MG63 (cell line): ENCODE measurements around the gene NFATC2. TPM values are rescaled to one million over a fixed set of nuclear protein-coding genes. Genes with fewer than 3 reads are reported as not detected.
A peak's percentile ranks its signal among the peaks of the same experiment; 100 is the strongest.
"Not testable (repeated sequence)": the region's sequence is repeated elsewhere in the genome, so short reads cannot be mapped to it uniquely, and the experiment has no call there.

Experiments
- DNase-seq: peaks from one replicate; pipeline ENCODE4 v3.0.0-alpha.2; 2020
- H3K27me3 ChIP-seq: fragments of 250-450 bp; sonication (Bioruptor Pico); 2 replicates; pipeline ENCODE4 v1.5.1; 2020; ENCODE audit warnings: mild to moderate bottlenecking, moderate library complexity
- H3K36me3 ChIP-seq: fragments of 250-450 bp; sonication (Bioruptor Pico); 2 replicates; pipeline ENCODE4 v1.5.1; 2020; ENCODE audit warnings: mild to moderate bottlenecking, moderate library complexity
- H3K4me3 ChIP-seq: fragments of 250-450 bp; sonication (Bioruptor Pico); 2 replicates; pipeline ENCODE4 v1.5.1; 2020; ENCODE audit warnings: mild to moderate bottlenecking, moderate library complexity
- H3K9me3 ChIP-seq: fragments of 250-450 bp; sonication (Bioruptor Pico); 2 replicates; pipeline ENCODE4 v1.5.1; 2020; ENCODE audit warnings: mild to moderate bottlenecking, moderate library complexity
- total RNA-seq: library from RNA; depleted of rRNA; stranded (reverse); fragments of >200 nt; shearing (Covaris generic); gene quantifications from 2 replicates; pipeline ENCODE4 v1.2.3, GENCODE V29; 2014; ENCODE audit warnings: low replicate concordance

Gene NFATC2
- total RNA-seq, 1 experiment from 2014 or later = not detected

DNA sequence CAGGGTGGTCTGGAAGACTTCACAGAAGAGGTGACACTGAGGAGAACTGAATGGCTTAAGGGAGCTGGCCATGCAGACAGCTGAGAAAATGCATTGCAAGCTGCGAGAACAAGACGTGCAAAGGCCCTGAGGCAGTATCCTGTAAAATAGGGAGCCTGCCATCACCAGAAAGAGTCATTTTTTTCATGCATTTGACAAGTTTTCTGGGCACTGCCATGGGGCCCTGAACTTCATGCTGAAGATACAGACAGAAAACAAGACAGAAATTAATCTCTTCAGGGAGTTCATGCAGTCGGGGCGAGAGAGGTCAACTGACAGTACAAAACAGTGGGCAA lies 28.9 kb upstream of the NFATC2 start:
- no peak overlapping the region for H3K4me3 ChIP-seq
- H3K9me3 ChIP-seq = peaks cover 12% of the 10 kb centered on the region
- DNase-seq = no peak
- H3K36me3 ChIP-seq = no peaks in the 10 kb centered on the region
- H3K27me3 ChIP-seq = no peaks in the 10 kb centered on the region

DNA sequence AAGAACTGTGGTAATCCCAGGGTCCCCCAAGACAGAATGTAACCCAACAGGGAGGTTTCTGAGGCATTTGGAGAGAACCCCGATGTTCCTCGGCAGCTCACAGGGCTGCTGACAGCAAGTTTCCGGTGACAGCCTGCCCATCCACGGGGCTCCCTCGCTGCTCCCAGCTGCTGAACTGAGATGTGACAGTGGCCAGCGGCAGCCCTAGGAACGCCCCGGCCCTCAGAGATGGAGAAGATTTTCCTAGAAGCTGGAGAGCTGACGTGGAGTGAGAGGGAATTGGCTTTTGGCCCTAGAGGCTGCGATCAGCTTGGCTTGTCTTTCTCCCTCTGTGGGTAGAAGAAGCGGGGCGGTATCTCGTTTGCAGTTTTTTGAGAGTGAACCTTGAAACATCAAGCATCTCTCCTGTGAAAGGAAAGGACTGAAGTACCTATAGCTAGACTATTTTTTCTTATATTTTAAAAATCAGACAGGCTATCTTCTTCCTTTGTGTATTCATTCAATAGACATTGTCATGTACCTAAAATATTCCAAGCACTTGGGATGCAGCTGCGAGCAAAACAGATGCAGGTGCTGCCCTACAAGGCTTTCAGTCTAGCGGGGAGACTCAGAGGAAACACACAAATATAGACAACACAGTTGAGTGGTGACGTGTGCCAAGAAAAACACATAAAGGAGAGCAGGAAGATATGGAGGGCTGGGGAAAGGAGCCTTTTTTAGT lies 28.4 kb upstream of the NFATC2 start:
- no peaks in the 10 kb centered on the region for H3K27me3 ChIP-seq
- no peak for DNase-seq
- peaks cover 12% of the 10 kb centered on the region for H3K9me3 ChIP-seq
- no peaks in the 10 kb centered on the region for H3K36me3 ChIP-seq
- no peak overlapping the region for H3K4me3 ChIP-seq

DNA sequence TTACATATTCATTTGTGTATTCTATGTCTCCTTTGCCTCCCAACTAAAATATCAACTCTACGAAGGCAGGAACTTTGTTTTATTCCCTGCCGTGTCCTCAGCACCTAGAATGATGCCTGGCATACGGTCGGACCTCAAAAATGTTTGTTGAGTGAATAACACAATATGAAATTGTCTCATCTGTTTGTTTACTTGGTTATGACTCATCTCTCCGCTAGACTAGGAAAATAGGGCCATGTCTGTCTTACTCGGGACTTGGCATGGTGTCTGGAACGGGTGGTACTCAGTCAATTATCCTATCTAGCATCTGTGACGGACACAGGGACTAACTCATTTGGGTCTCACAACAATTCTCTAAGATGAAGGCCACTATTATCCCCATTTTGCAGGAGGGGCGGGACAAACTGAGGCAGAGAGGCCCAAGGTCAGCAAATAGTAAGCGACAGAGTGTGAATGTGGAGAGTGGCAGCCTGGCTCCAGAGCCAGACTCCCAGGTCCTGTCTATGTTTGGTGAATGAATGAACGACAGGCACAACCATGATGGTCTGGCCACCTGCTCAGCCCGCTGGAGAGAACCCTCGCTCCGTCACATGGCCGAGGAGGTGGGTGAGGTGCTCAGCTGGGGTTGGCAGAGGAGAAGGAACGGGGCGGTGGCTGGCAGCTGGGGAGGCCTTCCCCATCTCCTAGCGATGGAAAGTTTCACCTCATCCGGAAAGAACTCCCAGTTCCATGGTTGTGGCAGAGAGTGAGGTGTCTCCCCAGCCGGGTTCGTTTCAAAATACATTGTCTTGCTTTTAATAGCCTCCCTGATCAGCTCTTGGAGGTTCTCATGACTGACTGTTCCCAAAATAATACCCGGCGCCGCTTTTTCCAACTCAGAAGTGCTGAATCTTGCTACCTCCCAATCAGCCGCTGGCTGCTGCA lies 27.6 kb upstream of the NFATC2 start:
- Histone ChIP-seq H3K4me3 (no peak overlapping the region), H3K27me3 (no peaks in the 10 kb centered on the region), H3K36me3 (no peaks in the 10 kb centered on the region), H3K9me3 (peaks cover 5% of the 10 kb centered on the region)
- DNase-seq = peak; percentile 40

DNA sequence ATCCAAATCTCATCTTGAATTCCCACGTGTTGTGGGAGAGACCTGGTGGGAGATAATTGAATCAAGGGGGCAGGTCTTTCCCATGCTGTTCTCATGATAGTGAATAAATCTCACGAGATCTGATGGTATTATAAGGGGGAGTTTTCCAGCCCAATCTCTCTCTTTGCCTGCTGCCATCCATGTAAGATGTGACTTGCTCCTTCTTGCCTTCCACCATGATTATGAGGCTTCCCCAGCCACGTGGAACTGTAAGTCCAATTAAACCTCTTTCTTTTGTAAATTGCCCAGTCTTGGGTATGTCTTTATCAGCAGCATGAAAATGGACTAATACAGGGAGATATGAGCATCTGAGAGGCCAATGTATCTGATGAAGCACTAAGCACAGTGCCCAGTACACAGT lies 26.0 kb upstream of the NFATC2 start:
- DNase-seq, H3K4me3 ChIP-seq, H3K9me3 ChIP-seq, H3K36me3 ChIP-seq, H3K27me3 ChIP-seq: not testable (repeated sequence)

DNA sequence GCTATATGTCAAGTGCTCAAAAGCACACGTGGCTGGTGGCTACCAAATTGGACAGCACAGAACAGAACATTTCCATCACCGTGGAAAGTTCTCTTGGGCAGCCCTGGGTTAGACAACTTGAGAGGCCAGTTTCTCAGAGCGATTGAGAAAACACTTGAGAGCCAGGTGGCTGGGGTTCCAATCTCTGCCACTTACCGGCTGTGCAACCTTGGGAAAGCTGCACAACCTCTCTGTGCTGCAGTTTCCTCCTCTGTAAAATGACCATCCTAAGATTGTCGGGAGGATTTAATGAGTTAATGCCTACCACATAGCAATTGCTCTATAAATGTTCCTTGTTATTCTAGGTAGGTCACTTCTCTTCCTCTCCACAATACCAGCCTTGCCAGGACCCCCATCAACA lies 25.1 kb upstream of the NFATC2 start:
- Histone ChIP-seq H3K4me3 (no peak overlapping the region), H3K27me3 (no peaks in the 10 kb centered on the region)
- no peak for DNase-seq

DNA sequence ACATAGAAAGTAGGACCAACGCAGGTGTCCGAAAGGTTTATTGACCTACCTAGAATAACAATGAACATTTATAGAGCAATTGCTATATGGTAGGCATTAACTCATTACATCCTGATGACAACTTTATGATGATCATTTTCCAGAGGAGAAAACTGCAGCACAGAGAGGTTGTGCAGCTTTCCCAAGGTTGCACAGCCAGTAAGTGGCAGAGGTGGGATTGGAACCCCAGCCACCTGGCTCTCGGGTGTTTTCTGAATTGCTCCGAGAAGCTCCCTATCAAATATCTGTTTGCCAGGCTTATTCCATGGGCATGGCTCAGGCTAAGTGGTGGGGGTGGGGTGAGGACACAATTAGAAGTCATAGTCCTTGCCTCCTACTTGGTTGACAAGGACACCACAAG lies 24.1 kb upstream of the NFATC2 start:
- H3K4me3 ChIP-seq = no peak overlapping the region
- DNase-seq = no peak
- no peaks in the 10 kb centered on the region for H3K27me3 ChIP-seq
- no peaks in the 10 kb centered on the region for H3K36me3 ChIP-seq
- no peaks in the 10 kb centered on the region for H3K9me3 ChIP-seq

More for the DNA sequence above, 25.1 kb upstream of the NFATC2 start:
- Histone ChIP-seq H3K36me3 (no peaks in the 10 kb centered on the region), H3K9me3 (no peaks in the 10 kb centered on the region)

DNA sequence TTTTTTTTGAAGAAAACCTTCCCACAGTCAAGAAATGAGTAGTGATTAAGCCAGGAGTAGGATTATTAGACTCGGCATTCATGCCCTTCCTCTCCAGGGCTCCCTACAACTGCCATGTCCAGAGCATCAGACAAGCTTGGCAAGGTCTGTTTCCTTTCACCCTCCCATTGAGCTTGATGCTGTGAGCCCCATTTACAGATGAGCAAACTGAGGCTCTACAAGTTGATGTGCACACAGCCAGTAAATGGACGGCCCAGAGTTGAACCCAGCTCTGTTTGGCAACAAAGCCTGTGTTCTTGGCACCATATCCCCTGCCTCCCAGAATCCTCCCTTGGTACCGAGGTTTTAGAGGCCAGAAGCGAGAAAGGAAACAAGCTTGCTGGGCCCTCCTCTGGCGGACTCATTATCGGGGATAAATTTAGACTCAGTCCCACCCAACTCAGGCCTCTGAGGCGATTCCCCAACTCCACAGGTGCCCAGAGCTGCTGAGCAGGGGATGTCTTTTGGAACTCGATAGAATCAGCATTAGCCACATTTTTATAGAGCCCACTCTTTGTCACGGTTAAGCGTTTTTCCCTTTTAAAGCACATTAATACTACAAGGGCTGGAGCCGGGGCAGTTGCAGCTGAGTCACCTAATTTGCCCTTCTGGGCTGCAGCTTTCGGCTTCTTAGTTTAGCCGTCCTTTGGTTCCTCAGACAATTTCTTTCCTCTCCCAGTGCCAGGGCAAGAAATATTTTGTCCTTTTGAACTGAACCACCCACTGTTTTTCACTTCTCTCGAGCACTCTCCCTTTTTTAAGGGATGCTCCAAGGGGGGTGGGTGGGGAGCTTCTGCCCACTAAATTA lies 23.0 kb upstream of the NFATC2 start:
- Histone ChIP-seq H3K9me3 (no peaks in the 10 kb centered on the region), H3K27me3 (peaks cover 5% of the 10 kb centered on the region), H3K36me3 (no peaks in the 10 kb centered on the region), H3K4me3 (no peak overlapping the region)
- DNase-seq = peak; percentile 65

DNA sequence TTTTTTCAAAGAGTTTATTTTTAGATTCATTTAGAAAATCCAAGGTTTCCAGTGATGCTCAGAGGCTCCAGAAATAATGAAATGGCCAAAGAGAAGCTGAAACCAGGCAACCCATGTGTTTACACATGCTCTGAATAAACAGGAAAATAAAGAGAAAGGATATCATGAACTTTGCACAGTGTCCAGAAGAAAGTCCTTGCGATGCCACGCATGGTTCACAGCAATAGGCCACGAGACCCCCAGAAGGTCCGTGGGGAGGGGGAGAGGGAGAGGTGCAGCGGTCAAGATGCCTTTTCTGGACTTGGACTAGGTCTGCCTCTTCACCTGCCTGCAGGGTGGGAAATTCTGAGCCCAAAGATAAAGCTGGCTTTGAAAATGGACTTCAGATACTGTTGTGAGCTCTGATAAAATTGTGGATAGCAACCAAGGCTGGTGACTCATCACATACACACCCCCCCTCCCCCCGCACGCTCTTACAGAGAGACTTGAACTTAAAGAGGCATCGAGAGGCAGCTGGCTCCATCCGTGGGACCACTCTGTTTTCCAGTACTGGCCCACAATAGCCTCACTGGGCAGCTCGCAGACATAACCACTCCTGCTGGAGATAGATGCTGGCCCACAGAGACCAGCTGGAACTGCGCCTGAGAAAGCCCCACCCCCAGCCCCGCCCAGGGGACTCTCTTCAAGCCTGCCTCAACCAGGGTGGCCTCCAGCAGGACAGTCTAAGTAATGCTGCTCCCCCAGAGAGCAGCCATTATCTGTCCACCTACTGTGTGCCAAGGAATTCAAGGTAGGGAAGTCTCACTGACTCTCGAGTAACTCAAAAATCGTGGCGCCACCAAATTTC lies 21.2 kb upstream of the NFATC2 start:
- Histone ChIP-seq H3K9me3 (no peaks in the 10 kb centered on the region), H3K27me3 (peaks cover 16% of the 10 kb centered on the region), H3K4me3 (no peak overlapping the region), H3K36me3 (no peaks in the 10 kb centered on the region)
- DNase-seq = peak; percentile 39

DNA sequence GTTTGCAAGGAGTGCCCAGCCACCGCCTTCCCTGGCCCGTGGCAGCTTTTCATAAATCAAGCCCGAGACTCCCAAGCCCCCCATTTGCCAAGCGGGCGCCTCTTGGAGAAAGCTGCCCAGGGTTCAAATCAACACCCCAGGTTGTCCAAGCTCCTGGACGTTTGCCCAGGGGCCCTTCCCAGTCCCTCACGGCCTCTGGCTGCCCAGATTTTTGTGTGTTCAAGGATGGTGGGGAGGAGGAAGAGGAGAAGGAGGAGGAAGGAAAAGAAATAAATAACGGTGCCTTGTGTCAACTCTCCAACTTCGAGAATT lies 20.6 kb upstream of the NFATC2 start:
- no peaks in the 10 kb centered on the region for H3K9me3 ChIP-seq
- H3K4me3 ChIP-seq = peak overlapping the region; percentile 40
- no peak for DNase-seq
- peaks cover 16% of the 10 kb centered on the region for H3K27me3 ChIP-seq
- no peaks in the 10 kb centered on the region for H3K36me3 ChIP-seq

DNA sequence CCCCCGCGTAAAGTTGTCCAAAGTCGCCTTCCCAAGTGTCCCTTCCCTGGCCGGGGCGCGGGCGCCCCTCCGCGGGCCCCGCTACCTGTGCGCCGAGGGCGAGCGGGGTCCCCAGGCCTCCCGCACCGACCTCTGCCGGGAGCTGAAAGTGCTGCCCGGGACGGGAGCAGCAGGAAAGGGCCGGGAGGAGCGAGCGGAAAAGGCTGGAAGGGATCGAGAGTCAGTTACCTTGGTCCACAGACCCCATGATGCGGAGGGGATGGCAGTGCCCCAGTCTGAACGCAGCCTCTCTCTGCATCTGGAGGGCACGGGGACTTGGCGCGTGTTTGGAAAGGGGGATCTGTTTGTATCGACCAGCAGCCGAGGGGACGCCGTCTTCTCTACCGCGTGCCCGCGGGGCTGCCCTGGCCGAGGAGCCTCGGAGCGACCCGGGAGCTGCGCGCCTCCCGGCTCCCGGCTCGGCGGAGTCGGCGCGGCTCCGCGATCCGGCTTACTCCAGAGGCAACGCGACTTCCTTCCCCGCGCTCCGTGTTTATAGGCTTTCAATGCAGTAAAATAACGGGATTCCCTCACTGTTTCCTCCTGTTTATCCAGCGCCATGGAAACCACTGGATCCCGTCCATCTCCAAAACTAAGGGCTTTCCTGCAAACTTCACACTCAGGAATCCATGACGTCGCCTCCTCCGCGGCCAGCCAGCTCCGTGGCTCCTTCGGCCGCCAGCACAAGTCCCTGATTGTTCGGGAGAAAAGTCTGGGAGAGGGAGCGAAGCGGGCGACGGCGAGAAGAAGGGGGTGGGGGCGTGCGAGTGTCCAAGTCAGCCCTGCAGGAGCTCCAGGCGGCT lies 20.0 kb upstream of the NFATC2 start:
- peak overlapping the region; percentile 40 for H3K4me3 ChIP-seq
- peaks cover 16% of the 10 kb centered on the region for H3K27me3 ChIP-seq
- no peaks in the 10 kb centered on the region for H3K36me3 ChIP-seq
- H3K9me3 ChIP-seq = no peaks in the 10 kb centered on the region
- DNase-seq = peak; percentile 89

DNA sequence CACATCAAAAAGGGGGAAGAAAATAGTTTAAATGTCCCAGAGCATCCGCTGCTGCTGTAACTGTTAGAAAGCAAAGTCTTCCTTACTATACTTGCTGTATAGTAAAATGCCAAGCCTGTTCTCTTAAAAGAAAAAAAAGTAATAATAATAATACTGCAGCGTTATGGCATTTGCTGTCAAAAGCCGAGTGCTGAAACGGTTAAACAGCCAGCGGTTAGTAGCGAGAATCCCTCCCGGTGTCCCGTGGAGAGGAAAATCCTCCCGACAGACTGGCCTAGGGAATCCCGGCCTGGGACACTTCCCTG lies 19.5 kb upstream of the NFATC2 start:
- Histone ChIP-seq H3K36me3 (no peaks in the 10 kb centered on the region), H3K27me3 (peaks cover 16% of the 10 kb centered on the region), H3K9me3 (no peaks in the 10 kb centered on the region), H3K4me3 (peak overlapping the region; percentile 40)
- DNase-seq = no peak

DNA sequence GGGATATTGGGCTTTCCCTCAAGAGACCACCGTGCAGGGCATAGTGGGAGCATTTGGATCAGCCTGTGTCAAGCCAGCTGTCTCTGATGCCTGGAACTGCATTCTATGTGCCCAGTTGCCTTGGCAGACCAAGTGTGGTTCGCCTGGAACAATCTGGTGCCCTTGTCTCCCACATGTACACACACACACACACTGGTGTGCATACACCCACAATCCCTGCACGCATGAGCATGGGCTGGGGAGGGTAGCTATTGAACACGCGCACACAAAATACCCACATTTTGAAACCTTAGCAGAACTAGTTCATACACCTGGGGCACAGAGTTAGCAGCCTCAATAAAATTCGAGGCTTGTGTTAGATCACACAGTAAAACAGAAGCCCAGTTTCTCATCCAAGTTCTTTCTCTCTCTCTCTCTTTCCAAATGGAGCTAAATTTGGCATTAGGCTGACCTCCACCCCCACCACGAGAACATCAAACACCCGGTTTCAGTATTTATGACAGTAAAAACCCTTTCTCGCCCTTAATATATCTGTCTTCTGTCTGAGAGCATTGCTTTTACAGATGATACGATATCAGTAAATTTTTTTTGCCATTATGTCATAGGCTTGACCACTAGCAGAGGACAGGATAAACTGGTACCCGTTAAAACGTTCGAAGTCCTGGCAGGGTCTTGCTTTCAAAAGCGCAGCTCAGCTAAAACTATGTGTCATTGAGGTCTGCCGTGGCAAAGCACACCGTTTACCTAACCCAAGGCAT lies 18.2 kb upstream of the NFATC2 start:
- H3K27me3 ChIP-seq = peaks cover 16% of the 10 kb centered on the region
- no peaks in the 10 kb centered on the region for H3K36me3 ChIP-seq
- H3K9me3 ChIP-seq = no peaks in the 10 kb centered on the region
- DNase-seq = no peak
- no peak overlapping the region for H3K4me3 ChIP-seq

DNA sequence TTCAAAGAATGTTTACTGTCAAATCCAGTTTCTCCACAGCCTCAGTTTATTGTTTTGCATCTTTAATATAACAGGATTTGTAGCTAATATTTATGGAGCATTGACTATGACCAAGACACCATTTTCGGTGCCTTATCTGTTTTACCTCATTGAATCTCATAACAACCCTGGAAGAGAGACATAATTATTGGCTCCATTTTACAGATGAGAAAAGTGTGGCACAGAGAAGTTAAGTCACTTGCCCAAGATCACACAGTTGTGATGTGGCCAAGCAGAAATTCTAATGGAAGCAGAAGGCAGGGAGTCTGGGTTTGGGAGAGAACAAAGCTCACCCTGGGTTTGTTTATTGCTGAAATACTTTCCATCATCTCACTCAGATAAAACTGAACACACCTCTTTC lies 17.5 kb upstream of the NFATC2 start:
- Histone ChIP-seq H3K4me3 (no peak overlapping the region), H3K27me3 (peaks cover 16% of the 10 kb centered on the region), H3K9me3 (no peaks in the 10 kb centered on the region), H3K36me3 (no peaks in the 10 kb centered on the region)
- DNase-seq = no peak

DNA sequence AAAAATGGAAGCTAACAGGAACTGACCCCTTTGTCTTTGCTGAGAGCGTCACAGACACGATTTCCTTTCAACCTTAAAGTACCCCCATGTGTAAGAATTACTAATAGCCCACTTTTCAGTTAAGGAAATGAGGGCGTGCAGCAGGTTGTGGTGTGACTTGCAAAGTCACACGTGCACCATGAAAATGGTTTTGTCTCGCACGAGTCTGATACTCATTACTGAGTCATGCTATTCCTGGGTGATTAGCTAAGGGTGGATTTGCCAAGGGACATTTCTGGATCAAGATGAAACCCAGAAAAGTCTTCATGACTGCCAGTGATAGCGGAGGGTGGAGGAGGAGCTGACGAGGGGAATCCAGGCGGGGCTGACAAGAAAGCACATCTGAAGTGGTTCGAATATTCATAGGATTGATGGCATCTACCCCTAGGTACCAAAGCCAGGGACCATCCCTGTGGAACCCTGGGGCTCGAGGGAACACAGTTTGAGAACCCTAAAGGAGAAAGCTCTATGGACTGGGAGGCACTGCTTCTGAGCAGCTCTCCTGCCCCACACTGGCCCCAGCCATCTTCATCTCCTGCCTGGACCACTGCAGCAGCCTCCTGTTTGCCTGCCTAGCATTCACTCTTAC lies 12.1 kb upstream of the NFATC2 start:
- Histone ChIP-seq H3K27me3 (peaks cover 3% of the 10 kb centered on the region), H3K4me3 (no peak overlapping the region), H3K36me3 (no peaks in the 10 kb centered on the region), H3K9me3 (no peaks in the 10 kb centered on the region)
- DNase-seq = peak; percentile 38
